Neuronal stem cell (in vitro differentiated cells): ENCODE results near the gene CCL11.

Experiments
- DNase-seq: peaks from one replicate; pipeline ENCODE4 v3.0.0-alpha.2; 2013; ENCODE audit warnings: low spot score
- H2AFZ ChIP-seq: one replicate; pipeline ENCODE4 v1.6.1; 2013; ENCODE audit warnings: mild to moderate bottlenecking, low read length, inconsistent platforms
- H2AK5ac ChIP-seq: 2 replicates; pipeline ENCODE4 v1.6.1; 2013; ENCODE audit warnings: low read depth, mild to moderate bottlenecking, inconsistent platforms, low read length, moderate library complexity, mixed read lengths
- H2BK120ac ChIP-seq: 2 replicates; pipeline ENCODE4 v1.6.1; 2013; ENCODE audit warnings: low read depth, mild to moderate bottlenecking, inconsistent platforms, low read length, moderate library complexity, mixed read lengths
- H2BK12ac ChIP-seq: one replicate; pipeline ENCODE4 v1.6.1; 2013; ENCODE audit warnings: low read length, inconsistent platforms
- H2BK15ac ChIP-seq: 2 replicates; pipeline ENCODE4 v1.6.1; 2013; ENCODE audit warnings: mild to moderate bottlenecking, low read length, inconsistent platforms, mixed read lengths
- H2BK5ac ChIP-seq: one replicate; pipeline ENCODE4 v1.6.1; 2013; ENCODE audit warnings: inconsistent platforms, mild to moderate bottlenecking, low read length, moderate library complexity
- H3K14ac ChIP-seq: one replicate; pipeline ENCODE4 v1.6.1; 2013; ENCODE audit warnings: low read length, inconsistent platforms
- H3K18ac ChIP-seq: 2 replicates; pipeline ENCODE4 v1.6.1; 2013; ENCODE audit warnings: low read length, inconsistent platforms
- H3K23ac ChIP-seq: 2 replicates; pipeline ENCODE4 v1.6.1; 2013; ENCODE audit warnings: low read depth, mild to moderate bottlenecking, mixed read lengths, low read length, inconsistent platforms; ENCODE audit not compliant: poor library complexity
- H3K27ac ChIP-seq: replicated peaks from 3 replicates; pipeline ENCODE4 v1.5.1; 2013; ENCODE audit warnings: low read length, inconsistent platforms
- H3K27me3 ChIP-seq, 3 experiments: 2 replicates each; pipeline ENCODE4 v1.6.1; 2013; ENCODE audit warnings: low read length in 3 of 3, mild to moderate bottlenecking in 2 of 3, inconsistent platforms in 1 of 3, low read depth in 1 of 3, mixed read lengths in 1 of 3, moderate library complexity in 1 of 3; ENCODE audit not compliant: control insufficient read depth in 3 of 3, insufficient read depth in 3 of 3
- H3K36me3 ChIP-seq, 2 donors: replicated peaks in 1 of 2; 2 replicates each; pipeline ENCODE4 v1.6.1; 2013; ENCODE audit warnings: low read length in 2 of 2; ENCODE audit not compliant: control insufficient read depth in 2 of 2, insufficient read depth in 2 of 2
- H3K4ac ChIP-seq: 2 replicates; pipeline ENCODE4 v1.6.1; 2013; ENCODE audit warnings: inconsistent platforms, mild to moderate bottlenecking, low read length, moderate library complexity
- H3K4me1 ChIP-seq, 2 donors: 1 replicate in 1 of 2; 2 replicates in 1 of 2; pipeline ENCODE4 v1.6.1; 2013; ENCODE audit warnings: low read length in 2 of 2, low read depth in 1 of 2; ENCODE audit not compliant: control insufficient read depth in 2 of 2, insufficient read depth in 1 of 2
- H3K4me2 ChIP-seq: one replicate; pipeline ENCODE4 v1.6.1; 2013; ENCODE audit warnings: mild to moderate bottlenecking, low read length, inconsistent platforms; ENCODE audit not compliant: insufficient read depth, poor library complexity, severe bottlenecking
- H3K4me3 ChIP-seq, 2 donors: 2 replicates each; pipeline ENCODE4 v1.5.1; 2013; ENCODE audit warnings: low read length in 2 of 2, mild to moderate bottlenecking in 2 of 2, inconsistent platforms in 1 of 2, moderate library complexity in 1 of 2
- H3K79me1 ChIP-seq: one replicate; pipeline ENCODE4 v1.6.1; 2013; ENCODE audit warnings: low read depth, mild to moderate bottlenecking, inconsistent platforms, low read length, moderate library complexity
- H3K9ac ChIP-seq: one replicate; pipeline ENCODE4 v1.6.1; 2013; ENCODE audit warnings: mild to moderate bottlenecking, low read depth, low read length, inconsistent platforms; ENCODE audit not compliant: poor library complexity
- H3K9me3 ChIP-seq, 2 donors: replicated peaks in 1 of 2; 2 replicates each; pipeline versions ENCODE3 to v1.6.1; 2013; ENCODE audit warnings: low read length in 2 of 2, mild to moderate bottlenecking in 2 of 2, inconsistent platforms in 1 of 2, low read depth in 1 of 2, mixed read lengths in 1 of 2, moderate library complexity in 1 of 2; ENCODE audit not compliant: control insufficient read depth in 2 of 2, insufficient read depth in 1 of 2
- H4K8ac ChIP-seq: one replicate; pipeline ENCODE4 v1.6.1; 2013; ENCODE audit warnings: low read depth, mild to moderate bottlenecking, inconsistent platforms, low read length, moderate library complexity
- H4K91ac ChIP-seq: one replicate; pipeline ENCODE4 v1.6.1; 2013; ENCODE audit warnings: low read length, low read depth, mild to moderate bottlenecking, inconsistent platforms; ENCODE audit not compliant: poor library complexity
- WGBS, 2 donors: extraction: QIAGEN DNeasy Blood & Tissue Kit; methylation state at CpG; one replicate each; pipeline ENCODE4 v1.1.7; 2013; ENCODE audit warnings: missing lambda C conversion rate in 2 of 2, mixed read lengths in 1 of 2; ENCODE audit not compliant: insufficient read length in 2 of 2, insufficient replicate concordance in 1 of 2; ENCODE audit errors: extremely low coverage in 2 of 2; 5-methylcytosine and 5-hydroxymethylcytosine counted together

The CCL11 gene

GRCh38 chr17:34254146-34254545 is 31.4 kb upstream of the CCL11 start:
- H3K23ac ChIP-seq: no peak overlapping the region
- H2AK5ac ChIP-seq: no peak overlapping the region
- DNase-seq: no peak
- H3K14ac ChIP-seq: no peak overlapping the region
- H2BK15ac ChIP-seq: no peak overlapping the region
- H3K9me3 ChIP-seq: no peaks in the 10 kb centered on the region
- peaks cover 0 to 17% of the 10 kb centered on the region in 2 donors for H3K4me1 ChIP-seq
- no peaks in the 10 kb centered on the region for H3K27me3 ChIP-seq
- H3K79me1 ChIP-seq: no peaks in the 10 kb centered on the region
- peak overlapping the region; percentile 78 for H2AFZ ChIP-seq
- no peak overlapping the region for H3K18ac ChIP-seq
- no peak overlapping the region for H4K91ac ChIP-seq
- peak overlapping the region; percentile 49 for H3K27ac ChIP-seq
- H2BK12ac ChIP-seq: no peak overlapping the region
- H3K36me3 ChIP-seq: no peaks in the 10 kb centered on the region
- no peak overlapping the region for H3K9ac ChIP-seq
- H3K4me2 ChIP-seq: no peak overlapping the region
- H3K4me3 ChIP-seq: no peak overlapping the region
- no peak overlapping the region for H2BK120ac ChIP-seq
- no peak overlapping the region for H3K4ac ChIP-seq
- no CpG with 5 or more reads among the region's 3 CpGs for WGBS, 2 donors
- H2BK5ac ChIP-seq: no peak overlapping the region
- H4K8ac ChIP-seq: no peak overlapping the region

GRCh38 chr17:34254651-34255380 is 30.7 kb upstream of the CCL11 start, which contains the start of gene CCL2:
TSS of gene CCL2 (plus strand) at chr17:34255285. CDS start at chr17:34255350, 65 bp downstream.
- H3K4me1 ChIP-seq: peaks cover 0 to 17% of the 10 kb centered on the region in 2 donors
- no peak within 1 kb of the TSS for H3K4ac ChIP-seq

DNA sequence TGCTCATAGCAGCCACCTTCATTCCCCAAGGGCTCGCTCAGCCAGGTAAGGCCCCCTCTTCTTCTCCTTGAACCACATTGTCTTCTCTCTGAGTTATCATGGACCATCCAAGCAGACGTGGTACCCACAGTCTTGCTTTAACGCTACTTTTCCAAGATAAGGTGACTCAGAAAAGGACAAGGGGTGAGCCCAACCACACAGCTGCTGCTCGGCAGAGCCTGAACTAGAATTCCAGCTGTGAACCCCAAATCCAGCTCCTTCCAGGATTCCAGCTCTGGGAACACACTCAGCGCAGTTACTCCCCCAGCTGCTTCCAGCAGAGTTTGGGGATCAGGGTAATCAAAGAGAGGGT is 30.2 kb upstream of the CCL11 start:
- H3K4ac ChIP-seq: no peak overlapping the region
- no peak overlapping the region for H3K9ac ChIP-seq
- H4K8ac ChIP-seq: no peak overlapping the region
- H3K36me3 ChIP-seq: no peaks in the 10 kb centered on the region
- DNase-seq: no peak
- H3K79me1 ChIP-seq: no peaks in the 10 kb centered on the region
- no peak overlapping the region for H2BK12ac ChIP-seq
- peak overlapping the region; percentile 3 for H3K18ac ChIP-seq
- H2AK5ac ChIP-seq: no peak overlapping the region
- H2BK5ac ChIP-seq: no peak overlapping the region
- no peak overlapping the region for H3K23ac ChIP-seq
- H4K91ac ChIP-seq: no peak overlapping the region
- WGBS, 2 donors: no CpG with 5 or more reads among the region's 5 CpGs
- H3K27me3 ChIP-seq: no peaks in the 10 kb centered on the region
- peak overlapping the region; percentile 78 for H2AFZ ChIP-seq
- peak overlapping the region; percentile 41 for H3K4me2 ChIP-seq
- H2BK120ac ChIP-seq: no peak overlapping the region
- peak overlapping the region in 1 of 2 donors; percentile 38 for H3K4me3 ChIP-seq
- H3K9me3 ChIP-seq: no peaks in the 10 kb centered on the region
- peaks cover 0 to 17% of the 10 kb centered on the region in 2 donors for H3K4me1 ChIP-seq
- no peak overlapping the region for H2BK15ac ChIP-seq
- no peak overlapping the region for H3K14ac ChIP-seq
- peak overlapping the region; percentile 15 for H3K27ac ChIP-seq

More at GRCh38 chr17:34254651-34255380, 30.7 kb upstream of the CCL11 start, which contains the start of gene CCL2:
- no peak for DNase-seq
- H4K8ac ChIP-seq: no peak within 1 kb of the TSS
- H3K9ac ChIP-seq: no peak within 1 kb of the TSS
- H3K27me3 ChIP-seq: no peaks in the 10 kb centered on the region
- H3K36me3 ChIP-seq: no peaks in the 10 kb centered on the region
- H2AFZ ChIP-seq: peak within 1 kb of the TSS; percentile 78
- H2BK15ac ChIP-seq: no peak within 1 kb of the TSS
- WGBS, 2 donors: no CpG with 5 or more reads among the region's 11 CpGs
- H3K23ac ChIP-seq: no peak within 1 kb of the TSS
- no peak within 1 kb of the TSS for H3K14ac ChIP-seq
- no peak within 1 kb of the TSS for H2BK12ac ChIP-seq
- peak within 1 kb of the TSS; percentile 41 for H3K4me2 ChIP-seq
- H2BK5ac ChIP-seq: no peak within 1 kb of the TSS
- H4K91ac ChIP-seq: no peak within 1 kb of the TSS
- H3K79me1 ChIP-seq: no peaks in the 10 kb centered on the region
- H3K4me3 ChIP-seq: peak within 1 kb of the TSS; percentile 22 to 38
- H3K27ac ChIP-seq: peak within 1 kb of the TSS; percentile 49
- H2AK5ac ChIP-seq: no peak within 1 kb of the TSS
- no peaks in the 10 kb centered on the region for H3K9me3 ChIP-seq
- H2BK120ac ChIP-seq: no peak within 1 kb of the TSS
- peak within 1 kb of the TSS; percentile 3 for H3K18ac ChIP-seq

DNA sequence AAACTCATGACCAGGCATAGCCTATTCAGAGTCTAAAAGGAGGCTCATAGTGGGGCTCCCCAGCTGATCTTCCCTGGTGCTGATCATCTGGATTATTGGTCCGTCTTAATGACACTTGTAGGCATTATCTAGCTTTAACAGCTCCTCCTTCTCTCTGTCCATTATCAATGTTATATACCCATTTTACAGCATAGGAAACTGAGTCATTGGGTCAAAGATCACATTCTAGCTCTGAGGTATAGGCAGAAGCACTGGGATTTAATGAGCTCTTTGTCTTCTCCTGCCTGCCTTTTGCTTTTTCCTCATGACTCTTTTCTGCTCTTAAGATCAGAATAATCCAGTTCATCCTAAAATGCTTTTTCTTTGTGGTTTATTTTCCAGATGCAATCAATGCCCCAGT is 29.7 kb upstream of the CCL11 start:
- no peak overlapping the region for H2AK5ac ChIP-seq
- H3K18ac ChIP-seq: no peak overlapping the region
- H3K9me3 ChIP-seq: no peaks in the 10 kb centered on the region
- no peak overlapping the region for H2BK12ac ChIP-seq
- H3K79me1 ChIP-seq: no peaks in the 10 kb centered on the region
- H3K4ac ChIP-seq: no peak overlapping the region
- H3K9ac ChIP-seq: no peak overlapping the region
- no peak overlapping the region for H2BK120ac ChIP-seq
- H4K91ac ChIP-seq: no peak overlapping the region
- no peak overlapping the region for H3K27ac ChIP-seq
- no peak overlapping the region for H3K23ac ChIP-seq
- peaks cover 0 to 17% of the 10 kb centered on the region in 2 donors for H3K4me1 ChIP-seq
- WGBS, 2 donors: no CpG with 5 or more reads among the region's 1 CpG
- H2BK5ac ChIP-seq: no peak overlapping the region
- H2AFZ ChIP-seq: no peak overlapping the region
- H3K36me3 ChIP-seq: no peaks in the 10 kb centered on the region
- no peak overlapping the region for H4K8ac ChIP-seq
- H2BK15ac ChIP-seq: no peak overlapping the region
- H3K4me3 ChIP-seq: no peak overlapping the region
- H3K27me3 ChIP-seq: no peaks in the 10 kb centered on the region
- H3K14ac ChIP-seq: no peak overlapping the region
- no peak for DNase-seq
- H3K4me2 ChIP-seq: no peak overlapping the region
